Testis (tissue), 2 donors: Measurements from ENCODE around the gene FAM78A.

Experiments
- CTCF ChIP-seq, 3 experiments: fragments of 450-650 bp in 2 of 3; fragments of 200-600 bp in 1 of 3; sonication (generic) in 1 of 3; IDR thresholded peaks; one replicate each; pipeline ENCODE4 v1.5.1; 2016 to 2019; ENCODE audit warnings: antibody characterized with exemption in 3 of 3, mild to moderate bottlenecking in 2 of 3, moderate library complexity in 1 of 3
- POLR2A ChIP-seq: fragments of 450-650 bp; IDR thresholded peaks from one replicate; pipeline ENCODE4 v1.6.1; 2017; ENCODE audit warnings: antibody characterized with exemption, mild to moderate bottlenecking, moderate library complexity

- TF ChIP-seq CTCF (IDR thresholded peaks at IDR 0.05) (no peak), POLR2A (no peak)
These were observed 2.2 kb downstream of the FAM78A start for GRCh38 chr9:131273856-131274673.
